A549 (cell line): ENCODE data around the gene VGF. TPM values are rescaled to one million over a fixed set of nuclear protein-coding genes. Genes with fewer than 3 reads are reported as not detected.
A peak's percentile ranks its signal among the peaks of the same experiment; 100 is the strongest.

Experiments
- ATAC-seq, 2 experiments: fragments of 200-7000 bp in 1 of 2; fragments of >200 bp in 1 of 2; cut with Nextera tagmentation in 1 of 2; cut with Tn5 transposase in 1 of 2; 3 replicates each; pipeline versions ENCODE4 v1.8.0 to v1.9.1; 2018 to 2020; ENCODE audit warnings: mild to moderate bottlenecking in 1 of 2, moderate library complexity in 1 of 2
- CTCF ChIA-PET: fragments of 300-600 bp; sonication (Branson Sonifier 250); formaldehyde crosslinking; extraction: SDS; loops from one replicate; lab custom pipeline; 2021; ENCODE audit warnings: antibody characterized with exemption, inconsistent platforms; lab: Yijun Ruan, JAX
- POLR2A ChIA-PET: fragments of 350-600 bp; formaldehyde crosslinking; extraction: SDS; loops from one replicate; lab custom pipeline; 2021; ENCODE audit warnings: antibody characterized with exemption, inconsistent platforms; lab: Yijun Ruan, JAX
- DNase-seq, 2 experiments: peaks; one replicate each; pipeline versions ENCODE4 v3.0.0 to v3.0.0-alpha.2; 2011 to 2016; ENCODE audit warnings: low read depth in 1 of 2, low spot score in 1 of 2
- FAIRE-seq: peaks from 2 replicates; lab custom pipeline; 2011; peaks lifted over from hg19 to GRCh38; lab: Jason Lieb, UNC
- H3K27ac ChIP-seq, 2 experiments: fragments of >200 bp; sonication (Bioruptor Twin); formaldehyde crosslinking; 3 replicates each; pipeline ENCODE4 v1.5.1; 2016 to 2017
- H3K4me1 ChIP-seq: fragments of >200 bp; sonication (Bioruptor Twin); formaldehyde crosslinking; 3 replicates; pipeline ENCODE4 v1.6.1; 2016
- H3K4me2 ChIP-seq: fragments of >200 bp; sonication (Bioruptor Twin); formaldehyde crosslinking; 3 replicates; pipeline ENCODE4 v1.6.1; 2016
- H3K4me3 ChIP-seq: fragments of >200 bp; sonication (Bioruptor Twin); formaldehyde crosslinking; 3 replicates; pipeline ENCODE4 v1.5.1; 2016
- H3K9me3 ChIP-seq: fragments of >200 bp; sonication (Bioruptor Twin); formaldehyde crosslinking; 3 replicates; pipeline ENCODE4 v1.6.1; 2016
- BHLHE40 ChIP-seq: IDR thresholded peaks from 2 replicates; pipeline ENCODE4 v1.6.1; 2012; ENCODE audit warnings: low read depth, low read length, inconsistent platforms
- CHD2 ChIP-seq: fragments of 150-350 bp; IDR thresholded peaks from 2 replicates; pipeline ENCODE4 v1.6.1; 2014; ENCODE audit warnings: low read length; ENCODE audit not compliant: partially characterized antibody
- CTCF ChIP-seq: fragments of >200 bp; sonication (Bioruptor Twin); formaldehyde crosslinking; IDR thresholded peaks from 3 replicates; pipeline ENCODE4 v1.5.1; 2016
- ESRRA ChIP-seq: fragments of 150-350 bp; IDR thresholded peaks from 2 replicates; pipeline ENCODE4 v1.6.1; 2014; ENCODE audit warnings: mild to moderate bottlenecking, low read length, borderline replicate concordance
- FOSL2 ChIP-seq, 2 experiments: fragments of 450-650 bp in 1 of 2; fragments of >200 bp in 1 of 2; sonication (Bioruptor Twin) in 1 of 2; formaldehyde crosslinking; IDR thresholded peaks; 2 replicates each; pipeline versions ENCODE4 v1.5.0 to v1.6.1; 2016 to 2020; ENCODE audit warnings: mild to moderate bottlenecking in 1 of 2, moderate library complexity in 1 of 2
- FOXS1 ChIP-seq: fragments of 250-450 bp; sonication (Bioruptor Pico); IDR thresholded peaks from 2 replicates; pipeline ENCODE4 v1.5.0; 2020; ENCODE audit warnings: mild to moderate bottlenecking, moderate library complexity
- GATA3 ChIP-seq: IDR thresholded peaks from 2 replicates; pipeline ENCODE4 v1.6.1; 2012; ENCODE audit warnings: borderline replicate concordance
- HOXB13 ChIP-seq: fragments of 250-450 bp; sonication (Bioruptor Pico); IDR thresholded peaks from 2 replicates; pipeline ENCODE4 v1.5.0; 2020; ENCODE audit warnings: low read depth, mild to moderate bottlenecking, moderate library complexity
- MYC ChIP-seq: IDR thresholded peaks from 2 replicates; pipeline ENCODE4 v1.6.1; 2012; ENCODE audit warnings: mild to moderate bottlenecking, inconsistent platforms, low read length, improper control_type of control experiment, borderline replicate concordance
- POLR2AphosphoS2 ChIP-seq: conservative IDR thresholded peaks from 2 replicates; pipeline ENCODE4 v1.6.1; 2012; ENCODE audit warnings: low read length, improper control_type of control experiment, inconsistent platforms
- RAD21 ChIP-seq, 2 experiments: fragments of >200 bp in 1 of 2; sonication (Bioruptor Twin) in 1 of 2; formaldehyde crosslinking in 1 of 2; IDR thresholded peaks in 1 of 2; conservative IDR thresholded peaks in 1 of 2; 2 replicates in 1 of 2; 3 replicates in 1 of 2; pipeline ENCODE4 v1.6.1; 2012 to 2018; ENCODE audit warnings: inconsistent platforms in 1 of 2
- REST ChIP-seq: fragments of 200-600 bp; sonication (generic); IDR thresholded peaks from 2 replicates; pipeline ENCODE4 v1.6.1; 2016; ENCODE audit warnings: antibody characterized with exemption, mild to moderate bottlenecking, moderate library complexity
- RFX5 ChIP-seq: fragments of 450-650 bp; IDR thresholded peaks from 2 replicates; pipeline ENCODE4 v1.7.1; 2014; ENCODE audit warnings: antibody characterized with exemption, mild to moderate bottlenecking, moderate library complexity
- RNF2 ChIP-seq: fragments of 200-600 bp; sonication (generic); IDR thresholded peaks from 2 replicates; pipeline ENCODE4 v1.6.1; 2016; ENCODE audit warnings: low read depth, mild to moderate bottlenecking, antibody characterized with exemption, moderate library complexity, borderline replicate concordance
- TFCP2L1 ChIP-seq: fragments of 250-450 bp; sonication (Bioruptor Pico); IDR thresholded peaks from 2 replicates; pipeline ENCODE4 v1.5.0; 2021; ENCODE audit warnings: mild to moderate bottlenecking
- ZC3H11A ChIP-seq: fragments of 450-650 bp; IDR thresholded peaks from 2 replicates; pipeline ENCODE4 v1.6.1; 2014; ENCODE audit warnings: antibody characterized with exemption, mild to moderate bottlenecking
- ZFP36 ChIP-seq: fragments of 450-650 bp; IDR thresholded peaks from 2 replicates; pipeline ENCODE4 v1.6.1; 2014; ENCODE audit warnings: borderline replicate concordance; ENCODE audit not compliant: partially characterized antibody
- ZNF302 ChIP-seq: fragments of 250-450 bp; sonication (Bioruptor Pico); IDR thresholded peaks from 2 replicates; pipeline ENCODE4 v1.9.0; 2021; ENCODE audit warnings: inconsistent platforms, mild to moderate bottlenecking, moderate library complexity
- ZSCAN20 ChIP-seq: fragments of 250-450 bp; sonication (Bioruptor Pico); IDR thresholded peaks from 2 replicates; pipeline ENCODE4 v1.8.0; 2022; ENCODE audit warnings: mild to moderate bottlenecking, moderate library complexity
- WGBS: methylation state at CpG from one replicate; pipeline ENCODE4 v1.1.6; 2017; ENCODE audit errors: missing lambda C conversion rate; 5-methylcytosine and 5-hydroxymethylcytosine counted together
- polyA plus RNA-seq, 4 experiments: library from polyadenylated mRNA; depleted of rRNA in 3 of 4; stranded (reverse); fragments of >200 nt; fragmentation: RNase III in 1 of 4; extraction: RNeasy Plus Mini Kit Qiagen cat#74134 plus additional on column Dnase treatment in 1 of 4; gene quantifications; 2 replicates in 3 of 4; 3 replicates in 1 of 4; pipeline ENCODE4 v1.2.3, GENCODE V29; 2011 to 2017
- TF ChIP-seq, protein P1 (sequence below): IDR thresholded peaks from 2 replicates; pipeline ENCODE4 v1.6.1; 2012

The VGF gene
- polyA plus RNA-seq, 2 of the 4 experiments (the other 2 are of a cell fraction) = 0.16 to 2.7 TPM

DNA sequence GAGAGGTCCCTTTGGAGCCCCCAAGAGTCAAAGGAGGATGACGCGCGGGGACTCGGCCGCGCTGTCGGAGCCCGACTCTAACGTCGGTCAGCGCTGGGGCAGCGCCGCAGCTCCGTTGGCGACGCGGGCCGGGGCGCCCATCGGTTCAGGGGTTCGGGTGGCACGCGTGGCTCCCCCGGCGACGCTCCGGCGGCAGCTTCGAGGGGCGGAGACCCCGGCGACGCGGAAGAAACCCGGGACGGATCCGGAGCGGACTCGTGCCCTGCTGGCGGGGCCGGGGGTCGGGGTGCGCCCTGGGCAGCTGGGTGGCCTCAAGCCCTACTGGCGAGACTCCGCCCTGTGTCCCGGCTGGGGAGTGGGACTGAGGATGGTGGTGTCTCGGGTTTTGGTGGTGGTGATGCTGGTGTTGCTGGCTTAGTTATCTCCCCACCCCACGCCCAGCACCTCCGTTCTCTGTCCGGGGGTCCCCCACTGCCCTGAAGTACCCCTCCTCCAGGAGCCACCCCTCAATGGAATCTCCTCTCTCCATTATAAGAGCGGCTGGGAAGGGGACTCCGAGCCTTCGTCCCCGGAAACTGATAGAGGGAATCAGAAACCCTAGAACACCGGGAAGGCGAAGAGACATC lies 14.9 kb upstream of the VGF start, which contains the start of gene NAT16:
TSS of gene NAT16 (minus strand) at position 164 of the 626 bp plus-strand sequence. CDS start 5,486 bp downstream, outside the sequence.
- H3K4me1 ChIP-seq = peaks cover 22% of the 10 kb centered on the region
- peak within 1 kb of the TSS; percentile 80 for H3K4me2 ChIP-seq
- CTCF ChIA-PET = interaction anchor here (1.0 to 1.2 kb wide), 3 partner anchors 10 to 12 kb away, joined by 3 to 6 read pairs (median 4); no protein-coding TSS in a partner anchor
- TF ChIP-seq RNF2 (no peak), ZSCAN20 (CRISPR knock-in tag) (no peak), ZC3H11A (no peak), GATA3 (no peak), RAD21 (conservative IDR thresholded peaks at IDR 0.05 in 1 of 2, IDR thresholded peaks at IDR 0.05 in 1 of 2) (no peak), REST (no peak), FOXS1 (CRISPR knock-in tag) (no peak), FOSL2 (IDR thresholded peaks at IDR 0.05) (no peak), FOSL2 (CRISPR knock-in tag; IDR thresholded peaks at IDR 0.05) (no peak), HOXB13 (CRISPR knock-in tag) (no peak), ZFP36 (no peak), RFX5 (no peak), ESRRA (no peak), BHLHE40 (no peak), CTCF (no peak), MYC (no peak), CHD2 (no peak), TFCP2L1 (CRISPR knock-in tag) (no peak), POLR2AphosphoS2 (no peak), ZNF302 (no peak)
- TF ChIP-seq, protein P1, sequence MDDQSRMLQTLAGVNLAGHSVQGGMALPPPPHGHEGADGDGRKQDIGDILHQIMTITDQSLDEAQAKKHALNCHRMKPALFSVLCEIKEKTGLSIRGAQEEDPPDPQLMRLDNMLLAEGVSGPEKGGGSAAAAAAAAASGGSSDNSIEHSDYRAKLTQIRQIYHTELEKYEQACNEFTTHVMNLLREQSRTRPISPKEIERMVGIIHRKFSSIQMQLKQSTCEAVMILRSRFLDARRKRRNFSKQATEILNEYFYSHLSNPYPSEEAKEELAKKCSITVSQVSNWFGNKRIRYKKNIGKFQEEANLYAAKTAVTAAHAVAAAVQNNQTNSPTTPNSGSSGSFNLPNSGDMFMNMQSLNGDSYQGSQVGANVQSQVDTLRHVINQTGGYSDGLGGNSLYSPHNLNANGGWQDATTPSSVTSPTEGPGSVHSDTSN = no peak
- WGBS = 54% methylated on average over 13 of the region's 56 CpGs
- FAIRE-seq = no peak
- no peak for DNase-seq
- peak within 1 kb of the TSS; percentile 37 for H3K4me3 ChIP-seq
- no peaks in the 10 kb centered on the region for H3K9me3 ChIP-seq
- POLR2A ChIA-PET = no interaction called here
- peak within 1 kb of the TSS; percentile 6 to 55; a peak in 3 of 6 replicates for H3K27ac ChIP-seq
- ATAC-seq = no peak
